Measurements from ENCODE around the gene SLC48A1. TPM values are rescaled to one million over a fixed set of nuclear protein-coding genes. Genes with fewer than 3 reads are reported as not detected.

Gene SLC48A1
- total and polyA plus RNA-seq, 2 donors (not counting 3 experiments of a cell fraction or from before 2014, with no cell fraction given), result 17.3 to 20.3 TPM

- BruUV-seq (replicated peaks), result no TSS peak
- dilution Hi-C loops (cut with MboI; ENCODE audit: extremely low pct_ligation_motif_present, low sequenced_read_pairs) (no loop called here), intact Hi-C loops (cut with micrococcal nuclease) (no loop called here)
- FAIRE-seq (no peak), DNase-seq (ENCODE audit: low read depth, low spot score) (no peak)
- H3K9me1 ChIP-seq (replicated peaks; ENCODE audit: control insufficient read depth, extremely low read depth, insufficient read depth, low read length), result no peaks in the 10 kb centered on the region
- TF ChIP-seq JUN (IDR thresholded peaks at IDR 0.05; ENCODE audit: borderline replicate concordance, insufficient read depth, insufficient read length, low read depth) (no peak), CTCF (IDR thresholded peaks at IDR 0.05; ENCODE audit: extremely low read depth in 1 of 2, insufficient read depth in 1 of 2, low read depth in 1 of 2, low read length in 2 of 2) (no peak), FOS (IDR thresholded peaks at IDR 0.05; ENCODE audit: borderline replicate concordance, insufficient read depth, low read length) (no peak), POLR2AphosphoS5 (IDR thresholded peaks at IDR 0.05; ENCODE audit: insufficient read depth, low read depth, low read length) (no peak), GATA2 (IDR thresholded peaks at IDR 0.05; ENCODE audit: insufficient read depth, insufficient read length, low read depth, low read length) (no peak), POLR2A (IDR thresholded peaks at IDR 0.05; ENCODE audit: low read depth, low read length) (no peak), EZH2 (IDR thresholded peaks at IDR 0.05; ENCODE audit: borderline replicate concordance, low read depth, low read length, severe bottlenecking) (no peak), MYC (IDR thresholded peaks at IDR 0.05; ENCODE audit: low read depth, low read length) (no peak)
- TF ChIP-seq, protein P1, sequence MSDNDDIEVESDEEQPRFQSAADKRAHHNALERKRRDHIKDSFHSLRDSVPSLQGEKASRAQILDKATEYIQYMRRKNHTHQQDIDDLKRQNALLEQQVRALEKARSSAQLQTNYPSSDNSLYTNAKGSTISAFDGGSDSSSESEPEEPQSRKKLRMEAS (IDR thresholded peaks at IDR 0.05; ENCODE audit: insufficient read depth, insufficient read length), result no peak
- H4K20me1 ChIP-seq (replicated peaks; ENCODE audit: control insufficient read depth, extremely low read depth, insufficient read depth, low read length), result no peaks in the 10 kb centered on the region
- H2AFZ ChIP-seq (ENCODE audit: low read depth, low read length), result no peak overlapping the region
- CTCF ChIA-PET, result interaction anchor here (1.3 to 10.4 kb wide), 4 partner anchors 7 to 103 kb away, joined by 3 to 385 read pairs (median 29); partner anchors contain the start of gene SLC48A1
- no peak overlapping the region for H3K4me3 ChIP-seq (replicated peaks in 1 of 3; ENCODE audit: insufficient read depth in 1 of 3, low read depth in 1 of 3, low read length in 3 of 3)
- no peak overlapping the region for H3K27ac ChIP-seq (ENCODE audit: insufficient read depth, low read depth, low read length)
- no peak overlapping the region for H3K4me2 ChIP-seq (ENCODE audit: insufficient read depth, low read length)
- no peak overlapping the region for H3K9ac ChIP-seq (replicated peaks; ENCODE audit: extremely low read depth, insufficient read depth, low read length)
- peaks cover 3% of the 10 kb centered on the region for H3K4me1 ChIP-seq (ENCODE audit: control insufficient read depth, extremely low read depth, insufficient read depth, low read length)
- H3K79me2 ChIP-seq (ENCODE audit: control insufficient read depth, insufficient read depth, low read length), result no peaks in the 10 kb centered on the region
- H3K36me3 ChIP-seq (ENCODE audit: control insufficient read depth in 2 of 2, extremely low read depth in 1 of 2, insufficient read depth in 2 of 2, low read length in 2 of 2), result peaks cover 0 to 14% of the 10 kb centered on the region in 2 experiments
- no peaks in the 10 kb centered on the region for H3K27me3 ChIP-seq (ENCODE audit: control insufficient read depth in 2 of 2, insufficient read depth in 2 of 2, low read length in 2 of 2)
- no peaks in the 10 kb centered on the region for H3K9me3 ChIP-seq (replicated peaks; ENCODE audit: control insufficient read depth, insufficient read depth, low read length)
- POLR2A ChIA-PET, result no interaction called here
These were observed 38.1 kb upstream of the SLC48A1 start for GRCh38 chr12:47734725-47735480.

All from endothelial cell of umbilical vein (primary cell).